SK-N-SH treated with all-trans-retinoic acid at 6 μM for 48 hours (cell line): Measurements from ENCODE around the gene POC1A.

Experiments
- ARNTL ChIP-seq: fragments of 450-650 bp; formaldehyde crosslinking; IDR thresholded peaks from 2 replicates; pipeline ENCODE4 v1.5.0; 2020; ENCODE audit warnings: low read depth, mild to moderate bottlenecking, moderate library complexity, borderline replicate concordance
- ESRRG ChIP-seq: fragments of 250-450 bp; sonication (Bioruptor Pico); IDR thresholded peaks from 2 replicates; pipeline ENCODE4 v1.6.1; 2021; ENCODE audit warnings: mild to moderate bottlenecking
- ISL1 ChIP-seq: fragments of 250-450 bp; sonication (Bioruptor Pico); IDR thresholded peaks from 2 replicates; pipeline ENCODE4 v2.1.2; 2022; ENCODE audit warnings: mild to moderate bottlenecking, moderate library complexity
- PPARA ChIP-seq: fragments of 250-450 bp; sonication (Bioruptor Pico); IDR thresholded peaks from 2 replicates; pipeline ENCODE4 v1.5.0; 2020; ENCODE audit warnings: mild to moderate bottlenecking, borderline replicate concordance
- SNAI2 ChIP-seq: fragments of 250-450 bp; sonication (Bioruptor Pico); IDR thresholded peaks from 2 replicates; pipeline ENCODE4 v1.5.0; 2020; ENCODE audit warnings: mild to moderate bottlenecking, moderate library complexity
- TOX ChIP-seq: fragments of 250-450 bp; sonication (Bioruptor Pico); IDR thresholded peaks from 2 replicates; pipeline ENCODE4 v1.8.0; 2021; ENCODE audit warnings: mild to moderate bottlenecking, moderate library complexity, borderline replicate concordance
- ZC3H10 ChIP-seq: fragments of 250-450 bp; sonication (Bioruptor Pico); IDR thresholded peaks from 2 replicates; pipeline ENCODE4 v1.5.1; 2021; ENCODE audit warnings: mild to moderate bottlenecking, moderate library complexity
- ZFP30 ChIP-seq: fragments of 450-650 bp; formaldehyde crosslinking; IDR thresholded peaks from 2 replicates; pipeline ENCODE4 v1.5.0; 2022; ENCODE audit warnings: mild to moderate bottlenecking, moderate library complexity
- ZNF70 ChIP-seq: fragments of 450-650 bp; formaldehyde crosslinking; IDR thresholded peaks from 2 replicates; pipeline ENCODE4 v1.5.0; 2020; ENCODE audit warnings: mild to moderate bottlenecking, moderate library complexity
- ZNF8 ChIP-seq: fragments of 450-650 bp; formaldehyde crosslinking; IDR thresholded peaks from 2 replicates; pipeline ENCODE4 v1.5.0; 2020; ENCODE audit warnings: mild to moderate bottlenecking, moderate library complexity
- TF ChIP-seq, protein P1 (sequence below): fragments of 250-450 bp; sonication (Bioruptor Pico); IDR thresholded peaks from 2 replicates; pipeline ENCODE4 v1.5.1; 2021; ENCODE audit warnings: mild to moderate bottlenecking, moderate library complexity
- TF ChIP-seq, protein P2 (sequence below): fragments of 250-450 bp; sonication (Bioruptor Pico); IDR thresholded peaks from 2 replicates; pipeline ENCODE4 v1.5.1; 2020; ENCODE audit warnings: low read depth, mild to moderate bottlenecking, moderate library complexity
- TF ChIP-seq, protein P3 (sequence below): fragments of 250-450 bp; sonication (Bioruptor Pico); IDR thresholded peaks from 2 replicates; pipeline ENCODE4 v1.8.0; 2020; ENCODE audit warnings: mild to moderate bottlenecking, moderate library complexity, borderline replicate concordance

DNA sequence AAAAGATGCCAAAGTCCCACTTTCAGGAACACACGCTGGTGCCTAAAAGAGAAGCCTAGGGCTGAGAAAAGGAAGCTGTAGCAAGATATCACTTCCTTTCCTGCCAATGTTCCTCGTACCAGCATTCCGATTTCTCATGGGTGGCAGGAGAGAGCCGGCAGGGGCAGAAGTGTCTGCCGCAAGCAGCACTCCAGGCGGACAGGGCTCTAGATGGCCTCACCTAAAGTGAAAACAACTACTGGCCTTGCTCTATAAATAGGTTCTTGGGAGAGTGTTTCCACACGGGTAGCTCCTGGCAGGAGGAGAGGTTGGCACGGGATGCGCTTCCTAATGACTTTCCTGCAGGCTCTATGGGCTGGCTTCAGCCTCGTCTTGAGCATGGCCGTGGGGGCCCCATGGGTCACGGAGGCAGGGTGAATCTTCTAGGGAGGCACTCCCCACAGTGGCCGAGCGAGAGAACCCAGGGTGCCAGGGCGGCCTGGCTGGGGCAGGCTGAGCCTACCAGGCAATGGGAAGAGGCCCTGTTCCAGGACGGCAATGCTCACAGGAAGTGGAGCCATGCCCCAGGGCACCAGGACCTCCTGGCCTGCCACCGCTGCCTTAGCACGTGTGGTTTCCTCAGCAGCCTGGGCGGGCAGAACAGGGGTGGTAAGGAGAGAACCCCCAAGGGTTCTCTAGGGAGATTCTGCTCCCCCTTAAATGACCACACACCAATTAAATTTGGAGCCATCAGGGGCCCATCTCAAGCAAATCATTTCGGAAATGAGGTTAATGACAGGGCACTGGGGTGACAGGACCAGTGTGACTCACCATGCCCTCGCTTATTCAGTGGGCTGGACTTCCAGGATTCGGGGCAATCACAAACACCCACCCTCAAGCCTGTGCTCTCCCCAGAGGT is 83.2 kb downstream of the POC1A start:
- no peak for TF ChIP-seq ARNTL
- TF ChIP-seq ZC3H10 (CRISPR knock-in tag), result no peak
- TF ChIP-seq, protein P1, sequence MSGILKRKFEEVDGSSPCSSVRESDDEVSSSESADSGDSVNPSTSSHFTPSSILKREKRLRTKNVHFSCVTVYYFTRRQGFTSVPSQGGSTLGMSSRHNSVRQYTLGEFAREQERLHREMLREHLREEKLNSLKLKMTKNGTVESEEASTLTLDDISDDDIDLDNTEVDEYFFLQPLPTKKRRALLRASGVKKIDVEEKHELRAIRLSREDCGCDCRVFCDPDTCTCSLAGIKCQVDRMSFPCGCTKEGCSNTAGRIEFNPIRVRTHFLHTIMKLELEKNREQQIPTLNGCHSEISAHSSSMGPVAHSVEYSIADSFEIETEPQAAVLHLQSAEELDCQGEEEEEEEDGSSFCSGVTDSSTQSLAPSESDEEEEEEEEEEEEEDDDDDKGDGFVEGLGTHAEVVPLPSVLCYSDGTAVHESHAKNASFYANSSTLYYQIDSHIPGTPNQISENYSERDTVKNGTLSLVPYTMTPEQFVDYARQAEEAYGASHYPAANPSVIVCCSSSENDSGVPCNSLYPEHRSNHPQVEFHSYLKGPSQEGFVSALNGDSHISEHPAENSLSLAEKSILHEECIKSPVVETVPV (CRISPR knock-in tag), result no peak
- no peak for TF ChIP-seq ISL1 (CRISPR knock-in tag)
- no peak for TF ChIP-seq ZNF70 (CRISPR knock-in tag)
- TF ChIP-seq, protein P2, sequence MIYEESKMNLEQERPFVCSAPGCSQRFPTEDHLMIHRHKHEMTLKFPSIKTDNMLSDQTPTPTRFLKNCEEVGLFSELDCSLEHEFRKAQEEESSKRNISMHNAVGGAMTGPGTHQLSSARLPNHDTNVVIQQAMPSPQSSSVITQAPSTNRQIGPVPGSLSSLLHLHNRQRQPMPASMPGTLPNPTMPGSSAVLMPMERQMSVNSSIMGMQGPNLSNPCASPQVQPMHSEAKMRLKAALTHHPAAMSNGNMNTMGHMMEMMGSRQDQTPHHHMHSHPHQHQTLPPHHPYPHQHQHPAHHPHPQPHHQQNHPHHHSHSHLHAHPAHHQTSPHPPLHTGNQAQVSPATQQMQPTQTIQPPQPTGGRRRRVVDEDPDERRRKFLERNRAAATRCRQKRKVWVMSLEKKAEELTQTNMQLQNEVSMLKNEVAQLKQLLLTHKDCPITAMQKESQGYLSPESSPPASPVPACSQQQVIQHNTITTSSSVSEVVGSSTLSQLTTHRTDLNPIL (CRISPR knock-in tag), result no peak
- no peak for TF ChIP-seq SNAI2 (CRISPR knock-in tag)
- no peak for TF ChIP-seq TOX (CRISPR knock-in tag)
- no peak for TF ChIP-seq ZFP30 (CRISPR knock-in tag)
- TF ChIP-seq ZNF8 (CRISPR knock-in tag), result no peak
- TF ChIP-seq ESRRG (CRISPR knock-in tag), result no peak
- TF ChIP-seq PPARA (CRISPR knock-in tag), result no peak
- TF ChIP-seq, protein P3, sequence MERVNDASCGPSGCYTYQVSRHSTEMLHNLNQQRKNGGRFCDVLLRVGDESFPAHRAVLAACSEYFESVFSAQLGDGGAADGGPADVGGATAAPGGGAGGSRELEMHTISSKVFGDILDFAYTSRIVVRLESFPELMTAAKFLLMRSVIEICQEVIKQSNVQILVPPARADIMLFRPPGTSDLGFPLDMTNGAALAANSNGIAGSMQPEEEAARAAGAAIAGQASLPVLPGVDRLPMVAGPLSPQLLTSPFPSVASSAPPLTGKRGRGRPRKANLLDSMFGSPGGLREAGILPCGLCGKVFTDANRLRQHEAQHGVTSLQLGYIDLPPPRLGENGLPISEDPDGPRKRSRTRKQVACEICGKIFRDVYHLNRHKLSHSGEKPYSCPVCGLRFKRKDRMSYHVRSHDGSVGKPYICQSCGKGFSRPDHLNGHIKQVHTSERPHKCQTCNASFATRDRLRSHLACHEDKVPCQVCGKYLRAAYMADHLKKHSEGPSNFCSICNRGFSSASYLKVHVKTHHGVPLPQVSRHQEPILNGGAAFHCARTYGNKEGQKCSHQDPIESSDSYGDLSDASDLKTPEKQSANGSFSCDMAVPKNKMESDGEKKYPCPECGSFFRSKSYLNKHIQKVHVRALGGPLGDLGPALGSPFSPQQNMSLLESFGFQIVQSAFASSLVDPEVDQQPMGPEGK, result no peak
